GM08714 (cell line): ENCODE measurements around the gene ATP5ME.

Experiments
- H3K4me3 ChIP-seq: fragments of 200-500 bp; sonication (Bioruptor generic); 2 replicates; pipeline ENCODE4 v1.5.1; 2014; ENCODE audit warnings: mild to moderate bottlenecking, low read length, inconsistent platforms
- ZNF274 ChIP-seq: IDR thresholded peaks from 2 replicates; pipeline ENCODE4 v1.6.1; 2012; ENCODE audit warnings: mild to moderate bottlenecking, low read depth, low read length

The ATP5ME gene

DNA sequence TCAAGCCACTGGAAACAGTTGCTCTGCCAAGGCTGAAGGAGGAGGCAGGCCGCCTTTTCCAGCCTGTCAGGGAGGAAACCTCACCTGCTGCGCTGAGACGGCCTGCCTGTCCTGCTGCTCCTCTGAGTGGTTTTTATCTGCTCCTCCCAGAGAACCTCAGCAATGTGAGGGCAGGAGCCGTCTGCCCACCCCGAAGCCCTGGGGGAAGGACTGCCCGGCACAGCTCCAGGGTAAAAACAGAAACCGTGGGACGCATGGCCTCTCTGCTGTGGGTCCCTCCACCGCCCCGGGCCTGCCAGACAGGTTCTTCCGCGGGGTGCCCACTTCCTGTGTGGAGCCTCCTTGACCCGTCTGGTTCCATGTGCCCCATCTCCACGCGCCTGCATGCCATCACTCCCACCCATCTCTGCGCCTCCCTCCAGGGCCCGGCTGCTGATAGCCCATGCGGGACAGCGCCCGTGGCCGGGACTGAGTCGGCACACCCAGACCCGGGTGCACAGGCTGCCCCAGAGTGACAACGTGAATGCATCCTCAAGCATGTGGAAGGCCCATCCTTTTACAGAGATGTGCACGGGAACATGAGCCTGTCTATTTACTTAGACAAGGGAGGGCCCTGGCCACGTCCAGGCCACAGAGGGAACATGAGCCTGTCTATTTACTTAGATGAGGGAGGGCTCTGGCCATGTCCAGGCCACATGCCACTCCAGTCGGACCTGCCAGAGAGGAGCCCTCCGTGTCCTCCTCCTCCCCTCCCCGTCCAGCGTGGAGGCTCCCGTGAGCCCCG, 18.9 kb upstream of the ATP5ME start:
- TF ChIP-seq ZNF274, result no peak
- H3K4me3 ChIP-seq, result no peak overlapping the region

DNA sequence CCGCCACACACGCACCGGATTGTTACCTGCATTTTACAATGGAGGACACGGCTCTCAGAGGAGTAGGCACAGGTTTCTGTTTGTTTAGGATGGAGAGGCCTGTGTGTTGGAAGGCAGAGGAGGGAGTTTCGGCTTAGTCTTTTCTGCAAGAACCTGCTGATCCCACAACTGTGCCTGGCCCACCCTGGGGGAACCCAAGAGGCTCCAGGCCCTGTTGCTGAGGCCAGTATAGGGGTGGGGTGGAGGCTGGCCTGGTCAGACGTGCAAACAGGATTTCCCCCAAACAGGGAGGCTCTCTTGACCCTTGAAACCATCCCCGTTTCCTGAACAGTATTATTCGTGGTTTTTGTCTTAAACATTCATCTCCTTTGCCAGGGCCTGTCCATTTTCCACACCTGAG, 15.6 kb upstream of the ATP5ME start:
- peak overlapping the region; percentile 1; the same call in 1 of the 2 replicates for H3K4me3 ChIP-seq
- no peak for TF ChIP-seq ZNF274

DNA sequence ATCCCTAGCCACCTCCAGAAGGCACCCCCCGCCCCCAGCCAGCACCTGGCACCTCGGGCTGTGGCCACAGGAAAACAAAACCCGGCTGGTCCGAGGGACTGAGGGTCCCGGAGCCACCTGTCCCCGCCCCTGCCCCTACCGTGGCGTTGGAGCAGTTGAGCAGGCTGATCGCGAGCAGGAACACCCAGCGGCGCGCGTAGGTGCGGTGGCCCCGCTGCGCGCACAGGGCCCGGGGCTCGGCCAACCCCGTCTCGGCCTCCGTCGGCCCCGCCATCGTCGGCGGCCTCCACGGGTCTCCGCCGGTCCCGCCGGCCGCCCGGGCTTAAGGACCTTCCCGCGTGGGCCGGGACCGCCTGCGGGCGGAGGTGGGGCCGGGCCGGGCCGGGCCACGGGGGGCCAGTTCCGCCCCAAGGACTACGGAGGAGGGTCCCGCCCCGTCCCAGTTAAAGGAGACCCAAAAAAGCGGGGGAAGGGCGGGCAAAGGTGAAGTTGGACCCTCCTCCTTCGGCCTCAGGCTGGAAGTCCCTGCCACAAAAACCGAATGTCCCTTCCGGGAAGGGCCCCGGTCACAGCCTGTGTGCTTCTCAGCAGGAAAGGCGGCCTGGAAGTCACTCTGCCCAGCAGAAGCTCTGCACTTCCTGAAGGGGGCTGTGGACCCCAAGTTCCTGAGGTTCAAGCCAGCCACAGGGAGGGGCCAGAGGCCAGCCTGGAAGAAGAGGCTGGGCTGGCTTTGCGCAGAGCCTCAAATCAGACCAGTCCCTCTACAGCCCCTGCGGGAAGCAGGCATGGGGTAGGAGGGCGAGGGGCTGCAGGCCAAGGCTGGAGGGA, 15.0 kb upstream of the ATP5ME start, which contains the start of gene SLC49A3:
TSS of gene SLC49A3 (minus strand) at position 298 of the 828 bp plus-strand sequence. CDS start at position 274, 24 bp downstream.
- H3K4me3 ChIP-seq, result peak within 1 kb of the TSS; percentile 1; the same call in 1 of the 2 replicates
- TF ChIP-seq ZNF274, result no peak

DNA sequence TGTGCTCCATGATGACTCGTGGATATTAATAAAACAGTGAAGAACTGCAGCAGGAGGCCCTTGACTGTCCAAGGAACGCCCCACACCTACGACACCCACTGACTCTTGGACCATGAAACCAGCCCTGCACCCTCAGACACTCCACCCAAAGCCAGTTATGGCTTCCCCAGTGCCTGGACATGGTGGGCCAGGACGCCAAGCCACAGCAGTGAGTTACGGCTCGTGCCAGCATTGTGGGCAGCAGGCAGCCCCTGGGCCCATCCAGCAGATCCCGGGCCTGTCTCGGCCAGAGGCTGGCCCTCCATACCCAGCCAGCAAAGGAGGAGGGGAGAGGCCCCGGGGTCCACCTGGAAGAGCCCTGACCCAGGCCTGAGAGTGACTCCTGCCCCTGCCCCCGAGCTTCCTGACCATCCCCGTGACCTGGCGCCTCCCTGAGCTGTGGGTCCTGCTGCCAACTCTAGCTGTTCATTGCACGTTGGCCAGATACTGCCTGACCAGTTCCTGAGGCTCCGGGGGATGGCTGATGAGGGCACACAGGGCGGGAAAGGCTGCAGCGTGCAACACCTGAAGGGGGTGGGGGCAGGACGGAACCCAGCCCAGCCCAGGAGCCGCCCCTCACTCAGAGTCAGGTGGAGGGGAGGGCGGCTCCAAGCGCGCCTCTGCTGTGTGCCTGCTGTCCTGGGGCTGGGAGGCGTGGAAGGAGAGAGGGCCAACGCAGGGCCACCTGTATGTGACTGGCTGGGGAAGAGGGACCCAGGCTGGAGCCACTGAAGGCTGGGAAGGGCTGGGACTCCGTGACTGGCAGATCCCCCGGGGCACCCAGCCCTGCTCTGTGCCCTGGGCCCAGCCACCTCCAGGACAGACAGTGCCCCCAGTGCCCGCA, 14.1 kb upstream of the ATP5ME start:
- H3K4me3 ChIP-seq, result no peak overlapping the region; the same call in 1 of the 2 replicates
- no peak for TF ChIP-seq ZNF274

DNA sequence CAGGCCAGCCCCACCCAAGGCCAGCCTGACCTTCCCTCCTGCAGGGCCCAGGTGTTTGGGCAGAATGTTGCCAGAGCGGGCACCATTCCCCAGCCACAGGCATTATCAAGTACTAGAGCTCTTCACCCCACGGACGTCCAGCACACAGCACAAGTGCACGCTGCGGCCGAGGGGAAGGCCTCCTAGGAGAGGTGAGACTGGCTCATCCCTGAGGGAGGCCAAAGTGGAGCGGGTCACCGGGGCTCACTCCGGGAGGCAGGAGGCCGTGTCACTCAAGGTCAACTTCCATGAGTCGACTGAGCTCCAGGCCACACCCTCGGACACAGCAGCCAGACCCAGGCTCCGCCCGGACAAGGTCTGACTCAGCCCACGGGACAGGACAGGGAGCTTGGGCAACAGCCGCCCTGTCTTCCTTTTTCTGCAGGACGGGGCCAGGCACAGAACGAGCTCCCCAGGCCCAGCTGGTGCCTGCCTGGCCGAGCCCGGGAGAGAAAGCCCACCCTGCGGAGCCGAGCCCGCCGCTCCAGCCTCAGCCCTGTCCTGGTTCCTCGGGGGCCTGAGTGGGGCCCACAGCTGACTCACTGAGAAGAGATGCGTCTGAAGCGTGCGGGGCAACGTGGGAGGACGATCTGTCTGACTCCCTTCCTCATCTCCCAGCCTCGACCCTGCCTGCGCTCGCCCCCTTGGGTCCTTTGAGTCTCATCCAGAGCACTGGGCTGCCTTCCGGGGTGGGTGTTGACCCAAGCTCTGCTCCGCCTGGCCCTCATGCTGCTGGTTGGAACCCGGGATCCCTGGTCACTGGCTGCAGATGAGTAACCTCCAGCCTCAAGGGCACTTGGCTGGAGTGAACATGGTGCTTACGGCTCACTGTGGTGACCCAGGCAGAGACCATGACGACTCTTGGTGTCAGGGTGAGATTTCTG, 13.2 kb upstream of the ATP5ME start:
- no peak overlapping the region for H3K4me3 ChIP-seq

DNA sequence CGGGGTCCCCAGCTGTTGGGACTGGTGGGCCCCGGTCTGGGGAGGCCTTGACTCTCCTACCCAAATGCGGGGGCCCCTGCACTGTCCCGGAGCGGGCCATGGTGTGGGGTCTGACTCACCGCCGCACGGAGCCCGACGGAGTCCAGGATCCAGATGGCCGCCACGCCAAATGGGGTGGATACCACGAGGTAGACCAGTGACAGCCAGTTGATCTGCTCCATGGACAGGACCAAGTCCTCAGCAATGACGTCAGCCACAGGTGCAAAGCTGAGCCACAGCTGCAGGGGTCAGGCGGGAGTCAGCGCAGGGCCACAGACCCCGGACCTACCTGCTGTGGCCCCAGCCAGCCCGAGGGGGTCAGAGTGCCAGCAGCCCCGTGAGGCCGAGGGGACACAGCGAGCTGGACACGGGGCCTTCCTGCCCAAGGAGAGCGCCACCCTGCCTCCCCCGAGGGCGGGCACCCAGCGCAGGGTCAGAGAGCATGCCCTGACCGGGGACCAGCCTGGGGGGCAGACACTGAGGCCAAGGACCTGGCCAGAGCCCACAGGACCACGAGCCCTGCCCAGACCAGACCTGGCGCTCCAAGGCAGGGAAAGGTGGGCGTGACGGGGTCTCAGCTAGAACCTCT, 12.5 kb upstream of the ATP5ME start:
- TF ChIP-seq ZNF274, result no peak
- H3K4me3 ChIP-seq, result no peak overlapping the region

More for the DNA sequence above, 13.2 kb upstream of the ATP5ME start:
- TF ChIP-seq ZNF274, result no peak

DNA sequence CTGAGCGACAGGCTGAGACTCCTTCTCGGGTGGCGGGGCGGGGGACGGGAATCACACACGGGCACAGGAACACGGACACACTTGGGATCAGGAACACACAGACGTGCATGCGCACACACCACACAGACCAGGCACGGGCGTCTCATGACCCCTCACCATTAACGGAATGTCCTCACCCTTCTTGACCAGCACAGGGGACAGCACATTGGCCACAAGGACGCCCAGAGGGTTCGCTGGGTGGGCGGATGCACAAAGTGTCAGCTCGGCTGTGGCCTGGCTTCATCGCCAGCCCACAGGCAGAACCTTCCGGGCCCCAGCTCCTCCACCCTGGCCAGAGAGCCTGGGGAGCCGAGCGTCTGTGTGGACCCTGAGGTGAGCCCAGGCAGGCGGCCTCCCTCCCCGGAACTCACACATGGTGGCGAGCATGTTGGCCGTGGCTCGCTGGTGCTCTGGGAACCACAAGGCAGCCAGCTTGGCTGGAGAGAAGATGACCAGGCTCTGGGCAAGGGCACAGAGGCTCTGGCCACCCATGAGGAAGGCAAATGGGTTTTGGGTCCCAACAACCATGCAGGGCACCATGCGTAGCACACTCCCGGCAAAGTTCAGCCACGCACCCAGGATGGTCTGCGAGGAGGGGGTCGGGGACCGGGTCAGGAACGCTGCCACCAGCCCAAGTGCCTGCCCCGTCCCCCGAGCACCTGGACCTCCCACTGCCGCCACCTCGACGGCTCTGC, 11.8 kb upstream of the ATP5ME start:
- no peak overlapping the region for H3K4me3 ChIP-seq

DNA sequence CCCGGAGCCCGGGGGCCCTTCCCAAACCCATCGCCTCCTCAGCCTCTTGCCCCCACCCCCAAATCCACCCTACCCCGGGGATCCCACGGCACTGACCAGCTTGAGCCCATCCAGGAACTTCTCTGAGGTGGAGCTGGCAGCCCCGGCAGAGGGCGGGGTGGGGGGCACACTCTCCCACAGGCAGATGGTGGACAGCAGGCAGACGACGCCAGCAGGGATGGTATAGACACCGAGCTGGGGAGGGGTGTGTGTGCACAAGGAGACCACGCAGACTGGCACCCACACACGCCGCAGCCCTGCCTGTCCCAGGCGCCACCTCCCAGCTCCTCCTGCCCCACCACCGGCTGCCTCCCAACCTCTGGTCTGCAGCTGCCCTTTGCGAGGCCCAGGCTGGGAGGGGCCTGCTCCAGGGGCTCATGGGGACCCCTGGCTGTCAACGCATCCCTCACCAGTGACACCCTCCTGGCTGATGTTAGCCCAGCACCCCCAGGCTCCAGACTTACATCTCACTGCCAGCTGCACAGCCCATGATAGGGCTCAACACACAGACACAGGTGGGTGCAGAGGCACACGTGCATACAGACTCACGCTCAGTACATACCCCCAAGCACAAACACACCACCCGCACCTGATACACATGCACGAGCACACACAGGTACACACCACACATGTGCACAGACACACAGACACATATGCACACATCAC, 10.7 kb upstream of the ATP5ME start:
- no peak for TF ChIP-seq ZNF274
- no peak overlapping the region for H3K4me3 ChIP-seq

More for the DNA sequence above, 11.8 kb upstream of the ATP5ME start:
- TF ChIP-seq ZNF274, result no peak

DNA sequence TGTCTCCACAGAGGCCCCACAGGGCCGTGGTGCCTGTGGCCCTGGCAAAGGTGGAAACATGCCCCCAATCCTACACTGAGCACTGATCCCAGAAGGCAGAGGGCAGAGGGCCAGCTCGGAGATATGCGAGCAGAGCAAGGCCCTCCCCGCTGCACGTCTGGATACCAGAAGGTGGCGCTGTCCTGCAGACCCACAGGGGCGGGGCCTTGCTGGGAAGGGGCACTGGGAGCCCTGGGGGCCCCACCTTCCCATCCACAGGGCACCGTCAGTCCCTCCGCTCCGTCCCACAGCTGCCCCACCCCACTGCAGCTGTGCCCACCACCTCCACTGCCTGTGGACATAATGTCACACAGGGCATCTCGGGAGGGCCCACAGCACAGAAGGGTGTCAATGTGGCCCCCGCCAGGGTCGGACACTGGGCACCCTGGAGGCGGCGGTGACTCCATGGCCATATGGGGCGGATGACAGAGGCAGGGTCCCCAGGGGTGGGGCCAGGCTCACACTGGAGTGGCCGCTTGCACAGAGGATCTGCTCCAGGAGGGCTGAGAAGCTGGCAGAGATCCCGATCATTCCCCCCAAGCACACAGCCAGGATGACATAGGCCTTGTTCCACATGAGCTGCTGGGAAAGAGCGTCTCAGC, 10.0 kb upstream of the ATP5ME start:
- TF ChIP-seq ZNF274, result no peak
- no peak overlapping the region for H3K4me3 ChIP-seq

DNA sequence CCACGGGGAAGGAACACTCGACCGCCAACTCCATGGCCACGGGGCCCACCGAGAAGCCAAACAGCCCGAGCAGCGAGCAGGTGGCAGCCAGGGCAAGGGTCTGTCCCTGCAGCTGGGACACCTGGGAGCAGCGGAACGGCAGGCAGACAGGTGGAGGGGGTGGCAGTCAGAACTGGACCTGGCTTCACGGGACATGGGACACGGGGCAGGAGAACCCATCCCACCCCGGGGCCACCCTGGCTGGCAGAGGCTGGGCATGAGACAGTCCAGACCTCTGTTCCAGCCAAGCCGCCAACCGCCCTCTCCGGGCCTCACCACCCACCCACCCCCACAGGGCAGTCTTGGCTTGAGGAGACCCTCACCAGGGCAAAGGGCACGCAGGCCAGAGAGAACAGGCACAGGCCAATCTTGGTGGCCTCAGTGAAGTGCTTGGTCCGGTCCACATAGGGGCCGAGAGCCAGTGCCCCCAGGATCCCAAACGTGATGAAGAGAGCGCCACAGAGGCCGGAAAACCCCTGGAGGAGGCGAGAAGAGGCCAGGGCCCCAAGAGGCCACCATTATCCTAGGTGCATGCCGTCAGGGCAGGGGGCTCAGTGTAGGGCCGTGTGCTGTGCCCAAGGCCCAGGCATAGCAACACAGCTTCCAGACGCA, 9.3 kb upstream of the ATP5ME start:
- no peak overlapping the region for H3K4me3 ChIP-seq

More for the DNA sequence above, 9.3 kb upstream of the ATP5ME start:
- no peak for TF ChIP-seq ZNF274
